Activated CD8-positive, alpha-beta memory T cell treated with anti-CD3 and anti-CD28 coated beads, Interleukin-2, amount 50 U/mL, for 4 hours (primary cell): ENCODE measurements around the gene CLPX.
"Not testable (repeated sequence)": the region's sequence is repeated elsewhere in the genome, so short reads cannot be mapped to it uniquely, and the experiment has no call there.

Experiments used
- DNase-seq: peaks from one replicate; pipeline ENCODE4 v3.0.0-alpha.2; 2020

CLPX gene

GRCh38 chr15:65204931-65205660 is 20.0 kb upstream of the CLPX start:
- DNase-seq, result no peak

GRCh38 chr15:65204236-65204930 is 19.2 kb upstream of the CLPX start:
- DNase-seq, result no peak

GRCh38 chr15:65201918-65202317 is 16.8 kb upstream of the CLPX start:
- no peak for DNase-seq

GRCh38 chr15:65198571-65198970 is 13.4 kb upstream of the CLPX start:
- no peak for DNase-seq

- DNase-seq, result no peak
Observed at GRCh38 chr15:65197337-65197645, 12.1 kb upstream of the CLPX start.

- no peak for DNase-seq
Observed at GRCh38 chr15:65196637-65197336, 11.6 kb upstream of the CLPX start.

GRCh38 chr15:65195548-65195923 is 10.4 kb upstream of the CLPX start:
- no peak for DNase-seq

- DNase-seq, result no peak
Observed at GRCh38 chr15:65194826-65195547, 9.8 kb upstream of the CLPX start.

- no peak for DNase-seq
Observed at GRCh38 chr15:65192016-65192415, 6.9 kb upstream of the CLPX start.

- no peak for DNase-seq
Observed at GRCh38 chr15:65189102-65189740, 4.1 kb upstream of the CLPX start.

- DNase-seq, result not testable (repeated sequence)
Observed at GRCh38 chr15:65188472-65188871, 3.3 kb upstream of the CLPX start.

GRCh38 chr15:65184305-65184867 is 756 bp downstream of the CLPX start:
- peak; percentile 24 for DNase-seq

- DNase-seq, result no peak
Observed at GRCh38 chr15:65183865-65184159, 1.3 kb downstream of the CLPX start.

- DNase-seq, result no peak
Observed at GRCh38 chr15:65182538-65182937, 2.6 kb downstream of the CLPX start.

- DNase-seq, result not testable (repeated sequence)
Observed at GRCh38 chr15:65181582-65182353, 3.4 kb downstream of the CLPX start.

- DNase-seq, result no peak
Observed at GRCh38 chr15:65180167-65180566, 5.0 kb downstream of the CLPX start.

GRCh38 chr15:65177901-65178300 is 7.2 kb downstream of the CLPX start:
- no peak for DNase-seq

- DNase-seq, result no peak
Observed at GRCh38 chr15:65176056-65176455, 9.1 kb downstream of the CLPX start.

GRCh38 chr15:65175511-65175910 is 9.6 kb downstream of the CLPX start:
- DNase-seq, result no peak

- no peak for DNase-seq
Observed at GRCh38 chr15:65174509-65174908, 10.6 kb downstream of the CLPX start.

- no peak for DNase-seq
Observed at GRCh38 chr15:65172531-65172930, 12.6 kb downstream of the CLPX start.

- DNase-seq, result no peak
Observed at GRCh38 chr15:65171428-65171827, 13.7 kb downstream of the CLPX start.
